Eye (tissue), 1 donor: Measurements from ENCODE around the gene ATP6V1G1.
A peak's percentile ranks its signal among the peaks of the same experiment; 100 is the strongest.
"Not testable (repeated sequence)": the region's sequence is repeated elsewhere in the genome, so short reads cannot be mapped to it uniquely, and the experiment has no call there.

ENCODE experiments used
- DNase-seq: peaks from one replicate; pipeline ENCODE4 v3.0.0-alpha.2; 2015

Gene ATP6V1G1

GRCh38 chr9:114587345-114588202, at the start of gene ATP6V1G1:
Gene ATP6V1G1 (plus strand): TSS chr9:114587769. CDS start chr9:114587839, 70 bp downstream.
- peak; percentile 100 for DNase-seq

- no peak for DNase-seq
These were observed 49.3 kb upstream of the ATP6V1G1 start for GRCh38 chr9:114538241-114538640.

- DNase-seq = no peak
These were observed 47.7 kb upstream of the ATP6V1G1 start for GRCh38 chr9:114539701-114540380.

GRCh38 chr9:114545055-114545454, 42.5 kb upstream of the ATP6V1G1 start:
- DNase-seq = no peak

GRCh38 chr9:114546851-114547250, 40.7 kb upstream of the ATP6V1G1 start:
- DNase-seq = no peak

- DNase-seq = no peak
These were observed 37.8 kb upstream of the ATP6V1G1 start for GRCh38 chr9:114549697-114550330.

GRCh38 chr9:114551750-114552685, 35.6 kb upstream of the ATP6V1G1 start:
- peak; percentile 60 for DNase-seq

GRCh38 chr9:114552706-114553105, 34.9 kb upstream of the ATP6V1G1 start:
- no peak for DNase-seq

GRCh38 chr9:114553202-114553601, 34.4 kb upstream of the ATP6V1G1 start:
- no peak for DNase-seq

GRCh38 chr9:114555696-114556095, 31.9 kb upstream of the ATP6V1G1 start:
- DNase-seq = no peak

- DNase-seq = peak; percentile 53
These were observed 29.4 kb upstream of the ATP6V1G1 start for GRCh38 chr9:114558027-114558675.

- no peak for DNase-seq
These were observed 27.6 kb upstream of the ATP6V1G1 start for GRCh38 chr9:114559830-114560513.

GRCh38 chr9:114560956-114561355, 26.6 kb upstream of the ATP6V1G1 start:
- no peak for DNase-seq

- DNase-seq = no peak
These were observed 25.8 kb upstream of the ATP6V1G1 start for GRCh38 chr9:114561771-114562170.

GRCh38 chr9:114565204-114565603, 22.4 kb upstream of the ATP6V1G1 start:
- DNase-seq = no peak

- DNase-seq = no peak
These were observed 16.8 kb upstream of the ATP6V1G1 start for GRCh38 chr9:114570742-114571141.

- DNase-seq = no peak
These were observed 16.2 kb upstream of the ATP6V1G1 start for GRCh38 chr9:114571391-114571790.

GRCh38 chr9:114572199-114572598, 15.4 kb upstream of the ATP6V1G1 start:
- no peak for DNase-seq

GRCh38 chr9:114574438-114574837, 13.1 kb upstream of the ATP6V1G1 start:
- DNase-seq = no peak

- not testable (repeated sequence) for DNase-seq
These were observed 10.8 kb upstream of the ATP6V1G1 start for GRCh38 chr9:114576779-114577178.

GRCh38 chr9:114578134-114578533, 9.4 kb upstream of the ATP6V1G1 start:
- not testable (repeated sequence) for DNase-seq
